HG03565 (cell line): ENCODE data around the gene SHROOM2.

Source experiments
- ATAC-seq: cut with Tn5 transposase; IDR thresholded peaks from one replicate; pipeline ENCODE4 v1.9.1; 2021; ENCODE audit warnings: mild to moderate bottlenecking, moderate library complexity; ENCODE audit not compliant: unreplicated experiment

SHROOM2 gene

DNA sequence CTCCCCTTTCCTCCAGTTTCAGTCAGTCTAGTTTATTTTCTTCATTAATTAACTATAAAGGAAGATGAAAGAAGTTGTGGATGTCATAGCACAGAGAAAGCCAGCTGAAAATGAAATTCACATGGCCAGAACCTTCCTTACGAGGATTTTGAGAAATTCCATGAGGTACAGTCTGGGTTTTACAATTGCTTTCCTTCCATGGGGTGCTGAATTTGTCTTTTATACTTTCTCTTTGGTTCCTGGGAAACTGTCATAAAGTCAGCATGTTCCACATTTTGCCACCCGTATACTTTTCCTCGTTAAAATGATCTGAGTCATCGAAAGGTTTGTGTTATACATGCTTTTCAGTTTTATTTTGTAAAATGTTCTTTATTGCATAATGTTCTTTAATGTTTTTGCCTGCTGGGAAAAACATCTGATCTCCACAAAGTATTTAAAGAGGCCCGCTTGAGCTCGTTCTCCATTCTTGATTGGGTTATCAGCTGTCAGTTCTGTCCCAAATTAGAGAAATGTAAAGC is 102.8 kb downstream of the SHROOM2 start:
- no peak for ATAC-seq

DNA sequence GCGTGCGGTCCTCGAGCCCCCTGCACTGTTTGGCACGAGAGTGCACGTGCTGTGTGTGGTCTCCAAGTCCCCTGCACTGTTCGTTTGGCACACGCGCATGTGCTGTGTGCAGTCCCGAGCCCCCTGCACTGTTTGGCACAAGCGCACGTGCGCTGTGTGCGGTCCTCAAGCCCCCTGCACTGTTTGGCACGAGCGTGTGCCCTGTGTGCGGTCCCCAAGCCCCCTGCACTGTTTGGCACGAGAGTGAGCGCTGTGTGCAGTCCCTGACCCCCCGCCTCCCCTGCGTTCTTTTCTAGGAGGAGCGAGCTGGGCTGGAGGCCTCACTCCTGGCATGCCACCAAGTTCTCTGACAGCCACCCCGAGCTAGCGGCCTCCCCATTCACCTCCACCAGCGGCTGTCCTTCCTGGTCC is 104.5 kb downstream of the SHROOM2 start:
- ATAC-seq: no peak

DNA sequence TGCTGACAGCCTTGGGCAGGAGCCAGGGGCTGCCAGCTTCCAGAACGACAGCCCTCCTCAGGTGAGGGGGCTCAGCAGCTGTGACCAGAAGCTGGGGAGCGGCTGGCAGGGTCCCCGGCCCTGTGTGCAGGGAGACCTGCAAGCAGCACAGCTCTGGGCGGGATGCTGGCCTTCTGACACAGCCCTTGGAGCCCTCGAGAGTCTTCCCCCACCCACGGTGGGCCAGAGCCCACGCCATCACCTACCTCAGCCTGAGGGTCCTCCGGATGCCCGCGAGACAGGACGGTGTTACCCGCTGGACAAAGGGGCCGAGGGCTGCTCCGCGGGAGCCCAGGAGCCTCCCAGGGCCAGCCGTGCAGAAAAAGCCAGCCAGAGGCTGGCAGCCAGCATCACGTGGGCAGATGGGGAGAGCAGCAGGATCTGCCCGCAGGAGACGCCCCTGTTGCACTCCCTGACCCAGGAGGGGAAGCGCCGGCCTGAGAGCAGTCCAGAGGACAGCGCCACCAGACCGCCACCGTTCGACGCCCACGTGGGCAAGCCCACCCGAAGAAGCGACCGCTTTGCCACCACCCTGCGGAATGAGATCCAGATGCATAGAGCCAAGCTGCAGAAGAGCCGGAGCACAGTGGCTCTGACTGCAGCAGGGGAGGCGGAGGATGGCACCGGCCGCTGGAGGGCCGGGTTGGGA is 109.1 kb downstream of the SHROOM2 start:
- no peak for ATAC-seq

GRCh38 chrX:9897761-9898161 is 111.5 kb downstream of the SHROOM2 start:
- no peak for ATAC-seq

DNA sequence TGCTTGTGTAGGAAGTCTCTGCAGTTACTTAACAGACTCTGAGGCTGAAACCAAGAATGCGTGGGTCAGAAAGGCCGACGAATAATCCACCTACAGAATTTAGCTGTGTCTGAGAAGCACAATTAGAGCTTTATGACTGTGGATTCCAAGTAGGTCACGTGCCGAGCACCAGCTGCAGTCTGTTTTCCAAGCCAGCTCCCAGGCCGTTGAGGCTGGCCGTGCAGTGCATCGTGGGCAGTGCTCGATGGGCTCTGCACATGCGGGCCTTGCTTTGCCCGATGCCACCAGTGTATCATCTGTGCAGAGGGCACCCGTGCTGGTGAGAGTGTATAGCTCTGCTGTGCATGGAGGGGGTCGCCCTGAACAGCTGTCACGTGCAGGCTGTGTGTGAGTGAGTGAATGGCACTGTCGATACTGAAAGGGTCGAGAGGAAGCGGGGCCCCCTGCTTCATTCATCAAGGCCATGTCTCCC is 113.4 kb downstream of the SHROOM2 start:
- no peak for ATAC-seq

GRCh38 chrX:9902656-9903055 is 116.4 kb downstream of the SHROOM2 start:
- no peak for ATAC-seq

GRCh38 chrX:9903146-9903545 is 116.9 kb downstream of the SHROOM2 start:
- no peak for ATAC-seq

- ATAC-seq: no peak
These were observed 119.1 kb downstream of the SHROOM2 start for GRCh38 chrX:9905288-9905687.

DNA sequence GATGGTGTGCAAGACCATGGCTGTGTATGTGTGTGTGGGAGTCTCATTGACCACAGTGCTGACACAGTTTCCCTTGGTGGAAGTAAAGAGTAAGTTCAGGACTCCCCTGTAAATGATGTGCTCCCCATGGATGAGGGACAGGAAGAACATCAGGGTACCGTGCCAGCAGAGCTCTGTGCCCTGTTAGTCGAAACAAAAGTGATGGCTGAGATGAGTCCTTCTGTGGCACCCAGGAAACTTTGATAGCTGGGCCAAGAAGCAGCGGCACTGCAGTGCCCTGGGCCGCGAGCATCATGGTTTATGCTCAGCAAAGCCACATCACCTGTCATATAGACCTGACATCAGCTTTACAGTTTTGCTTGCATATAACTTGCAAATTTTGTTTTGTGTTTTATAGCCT is 119.5 kb downstream of the SHROOM2 start:
- no peak for ATAC-seq

DNA sequence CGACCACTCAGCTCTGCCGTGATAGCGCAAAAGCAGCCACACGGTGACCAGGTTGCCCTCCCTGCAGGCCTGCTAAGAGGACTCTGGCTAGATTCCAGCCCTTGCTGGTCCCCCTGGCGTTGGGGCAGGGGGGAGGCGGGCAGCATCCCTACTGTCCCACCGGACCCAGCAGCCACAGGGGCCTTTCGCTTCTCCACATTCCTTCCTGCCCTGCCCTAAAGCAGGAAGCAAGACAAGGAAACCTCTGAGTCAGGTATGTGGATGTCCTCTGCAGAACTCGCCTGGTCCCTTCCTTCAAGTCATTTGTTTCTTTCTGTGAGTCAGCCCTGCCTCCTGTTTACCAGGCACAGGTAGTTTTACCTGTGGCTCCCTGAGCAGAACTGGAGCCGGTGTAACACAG is 120.7 kb downstream of the SHROOM2 start:
- ATAC-seq: no peak

DNA sequence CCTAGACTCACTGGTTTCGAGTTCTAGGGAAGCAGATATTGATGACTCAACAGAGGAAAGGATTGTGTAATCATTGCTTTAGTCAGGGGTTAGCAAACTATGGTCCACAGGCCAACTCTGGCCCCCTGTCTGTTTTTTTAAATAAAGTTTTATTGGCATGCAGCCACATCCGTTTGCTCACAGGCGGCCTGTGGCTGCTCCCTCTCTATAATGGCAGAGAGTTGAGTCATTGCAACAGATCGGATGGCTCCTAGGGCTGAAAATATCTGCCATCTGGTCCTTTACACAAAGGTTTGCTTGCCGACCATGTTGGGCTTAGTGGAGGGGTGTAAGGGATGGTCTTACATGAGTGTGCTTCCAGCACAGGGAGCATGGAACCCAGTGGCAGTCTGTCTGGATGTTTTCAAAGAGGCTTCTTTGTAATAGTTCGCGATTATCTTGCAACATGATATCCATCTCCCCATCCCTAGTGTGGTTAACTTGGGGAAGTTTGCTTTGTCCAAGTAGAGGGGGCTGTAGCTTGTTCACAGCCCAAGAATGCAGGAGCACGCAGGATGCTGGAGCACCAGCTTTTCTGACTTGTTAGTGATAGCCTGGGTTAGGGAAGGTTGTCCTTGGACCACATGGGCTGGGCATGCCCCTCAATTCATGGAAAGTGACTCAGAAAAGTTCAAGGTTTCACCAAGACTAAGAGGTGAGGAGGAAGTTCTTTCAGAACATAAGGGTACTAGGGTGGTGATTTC is 121.6 kb downstream of the SHROOM2 start:
- ATAC-seq: no peak

- no peak for ATAC-seq
These were observed 123.0 kb downstream of the SHROOM2 start for GRCh38 chrX:9909254-9909653.

- no peak for ATAC-seq
These were observed 125.3 kb downstream of the SHROOM2 start for GRCh38 chrX:9911487-9911886.

- ATAC-seq: no peak
These were observed 126.3 kb downstream of the SHROOM2 start for GRCh38 chrX:9912351-9913145.

- no peak for ATAC-seq
These were observed 126.9 kb downstream of the SHROOM2 start for GRCh38 chrX:9913146-9913433.

DNA sequence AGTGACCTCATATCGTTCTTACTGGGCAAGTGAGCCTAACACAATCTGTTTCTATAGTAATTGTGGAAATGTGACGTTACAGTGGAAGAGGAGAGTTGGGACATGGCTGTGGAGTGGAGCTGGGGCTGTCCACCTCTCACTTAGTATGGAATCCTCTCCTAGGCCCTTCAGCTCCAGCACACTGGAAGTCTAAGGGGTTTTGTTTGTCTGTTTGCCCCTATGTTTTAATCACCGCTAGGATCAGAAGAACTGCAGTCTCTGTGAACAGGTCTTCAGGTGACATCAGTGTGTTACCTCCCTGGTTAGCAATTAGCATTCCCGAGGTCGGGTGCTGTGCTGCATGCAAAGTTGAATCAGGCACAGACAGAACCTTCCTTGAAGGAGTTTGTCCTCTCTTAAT is 131.6 kb downstream of the SHROOM2 start:
- ATAC-seq: no peak

GRCh38 chrX:9919632-9920172 is 133.5 kb downstream of the SHROOM2 start:
- no peak for ATAC-seq

GRCh38 chrX:9921407-9921806 is 135.2 kb downstream of the SHROOM2 start:
- no peak for ATAC-seq

- ATAC-seq: no peak
These were observed 137.1 kb downstream of the SHROOM2 start for GRCh38 chrX:9923357-9923756.

DNA sequence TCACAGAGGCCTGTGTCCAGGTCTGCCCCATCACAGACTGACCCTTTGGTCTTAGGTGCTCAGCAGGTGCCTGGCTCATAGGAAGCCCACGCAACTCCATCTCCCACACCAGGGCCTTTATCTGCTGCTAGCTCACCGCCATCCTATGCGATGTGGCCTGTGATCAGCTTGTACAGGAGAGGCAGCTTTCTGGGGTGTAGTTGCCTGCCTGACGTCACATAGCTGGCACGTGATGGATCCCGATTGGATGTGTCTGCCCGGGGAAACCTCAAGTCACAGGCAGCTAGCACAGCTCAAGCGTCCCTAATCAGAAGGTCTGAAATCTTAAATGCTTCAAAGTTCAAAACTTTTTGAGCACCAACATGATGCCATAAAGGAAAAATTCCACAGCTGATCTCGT is 139.8 kb downstream of the SHROOM2 start:
- ATAC-seq: no peak

DNA sequence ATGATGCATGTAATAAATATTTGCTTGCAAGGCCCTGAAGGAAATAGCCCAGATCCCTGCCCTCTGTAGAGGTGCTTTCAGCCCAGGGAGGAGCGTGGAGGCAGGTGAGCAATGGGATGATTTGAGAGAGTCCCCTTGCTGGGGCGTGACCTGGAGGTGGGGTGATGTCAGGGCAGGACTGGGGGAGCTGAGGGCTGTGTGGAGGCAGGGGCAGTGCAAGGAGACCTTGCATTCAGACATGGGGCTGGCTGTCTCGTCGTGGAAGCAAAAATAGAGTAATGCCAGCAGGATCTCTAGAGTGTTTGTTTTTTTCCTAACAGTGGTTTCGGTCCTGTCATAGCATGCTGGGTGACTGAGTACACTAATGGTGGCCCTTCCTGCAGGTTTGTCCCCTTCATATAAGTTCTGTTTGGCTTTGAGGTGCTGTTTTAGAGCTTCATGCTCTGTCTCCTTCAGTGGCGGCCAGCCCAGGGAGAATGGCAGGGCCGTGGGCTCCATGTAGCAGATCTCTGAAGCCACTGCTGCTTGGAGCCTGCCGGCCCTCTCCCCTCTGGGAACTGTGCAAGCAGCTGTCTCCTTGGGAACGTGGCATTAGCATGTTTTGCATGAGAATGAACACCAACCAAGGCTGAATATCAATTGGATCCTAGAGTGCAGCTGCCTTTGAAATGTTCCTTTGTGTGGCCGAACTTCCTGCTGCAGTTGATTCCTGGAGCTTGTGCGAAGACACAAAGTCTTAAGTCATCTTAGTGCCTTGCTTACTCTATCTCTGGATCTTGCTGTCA is 141.7 kb downstream of the SHROOM2 start:
- no peak for ATAC-seq
